Panc1 (cell line): ENCODE measurements around the gene CFAP100.

Experiments
- POLR2AphosphoS5 ChIP-seq: IDR thresholded peaks from 2 replicates; pipeline ENCODE4 v1.6.1; 2012; ENCODE audit warnings: mild to moderate bottlenecking, low read depth, low read length, moderate library complexity
- SIN3A ChIP-seq: IDR thresholded peaks from 2 replicates; pipeline ENCODE4 v1.6.1; 2012; ENCODE audit warnings: low read depth, mild to moderate bottlenecking, low read length, moderate library complexity, borderline replicate concordance; ENCODE audit not compliant: insufficient read depth
- TCF7L2 ChIP-seq: IDR thresholded peaks from 2 replicates; pipeline ENCODE4 v1.6.1; 2011; ENCODE audit warnings: mild to moderate bottlenecking, low read depth, low read length, inconsistent platforms
- TF ChIP-seq, protein P1 (sequence below), 2 experiments: IDR thresholded peaks; 2 replicates each; pipeline ENCODE4 v1.6.1; 2011 to 2012; ENCODE audit warnings: low read depth in 2 of 2, control low read depth in 1 of 2, low read length in 1 of 2, mild to moderate bottlenecking in 1 of 2, moderate library complexity in 1 of 2; ENCODE audit not compliant: insufficient read depth in 1 of 2
- TF ChIP-seq, protein P2 (sequence below): fragments of 450-650 bp; IDR thresholded peaks from 2 replicates; pipeline ENCODE4 v1.5.1; 2017; ENCODE audit warnings: mild to moderate bottlenecking

- TF ChIP-seq, protein P1, sequence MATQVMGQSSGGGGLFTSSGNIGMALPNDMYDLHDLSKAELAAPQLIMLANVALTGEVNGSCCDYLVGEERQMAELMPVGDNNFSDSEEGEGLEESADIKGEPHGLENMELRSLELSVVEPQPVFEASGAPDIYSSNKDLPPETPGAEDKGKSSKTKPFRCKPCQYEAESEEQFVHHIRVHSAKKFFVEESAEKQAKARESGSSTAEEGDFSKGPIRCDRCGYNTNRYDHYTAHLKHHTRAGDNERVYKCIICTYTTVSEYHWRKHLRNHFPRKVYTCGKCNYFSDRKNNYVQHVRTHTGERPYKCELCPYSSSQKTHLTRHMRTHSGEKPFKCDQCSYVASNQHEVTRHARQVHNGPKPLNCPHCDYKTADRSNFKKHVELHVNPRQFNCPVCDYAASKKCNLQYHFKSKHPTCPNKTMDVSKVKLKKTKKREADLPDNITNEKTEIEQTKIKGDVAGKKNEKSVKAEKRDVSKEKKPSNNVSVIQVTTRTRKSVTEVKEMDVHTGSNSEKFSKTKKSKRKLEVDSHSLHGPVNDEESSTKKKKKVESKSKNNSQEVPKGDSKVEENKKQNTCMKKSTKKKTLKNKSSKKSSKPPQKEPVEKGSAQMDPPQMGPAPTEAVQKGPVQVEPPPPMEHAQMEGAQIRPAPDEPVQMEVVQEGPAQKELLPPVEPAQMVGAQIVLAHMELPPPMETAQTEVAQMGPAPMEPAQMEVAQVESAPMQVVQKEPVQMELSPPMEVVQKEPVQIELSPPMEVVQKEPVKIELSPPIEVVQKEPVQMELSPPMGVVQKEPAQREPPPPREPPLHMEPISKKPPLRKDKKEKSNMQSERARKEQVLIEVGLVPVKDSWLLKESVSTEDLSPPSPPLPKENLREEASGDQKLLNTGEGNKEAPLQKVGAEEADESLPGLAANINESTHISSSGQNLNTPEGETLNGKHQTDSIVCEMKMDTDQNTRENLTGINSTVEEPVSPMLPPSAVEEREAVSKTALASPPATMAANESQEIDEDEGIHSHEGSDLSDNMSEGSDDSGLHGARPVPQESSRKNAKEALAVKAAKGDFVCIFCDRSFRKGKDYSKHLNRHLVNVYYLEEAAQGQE (IDR thresholded peaks at IDR 0.05; ENCODE audit: insufficient read depth in 1 of 2, low read depth in 2 of 2, low read length in 1 of 2): no peak
- TF ChIP-seq, protein P2, sequence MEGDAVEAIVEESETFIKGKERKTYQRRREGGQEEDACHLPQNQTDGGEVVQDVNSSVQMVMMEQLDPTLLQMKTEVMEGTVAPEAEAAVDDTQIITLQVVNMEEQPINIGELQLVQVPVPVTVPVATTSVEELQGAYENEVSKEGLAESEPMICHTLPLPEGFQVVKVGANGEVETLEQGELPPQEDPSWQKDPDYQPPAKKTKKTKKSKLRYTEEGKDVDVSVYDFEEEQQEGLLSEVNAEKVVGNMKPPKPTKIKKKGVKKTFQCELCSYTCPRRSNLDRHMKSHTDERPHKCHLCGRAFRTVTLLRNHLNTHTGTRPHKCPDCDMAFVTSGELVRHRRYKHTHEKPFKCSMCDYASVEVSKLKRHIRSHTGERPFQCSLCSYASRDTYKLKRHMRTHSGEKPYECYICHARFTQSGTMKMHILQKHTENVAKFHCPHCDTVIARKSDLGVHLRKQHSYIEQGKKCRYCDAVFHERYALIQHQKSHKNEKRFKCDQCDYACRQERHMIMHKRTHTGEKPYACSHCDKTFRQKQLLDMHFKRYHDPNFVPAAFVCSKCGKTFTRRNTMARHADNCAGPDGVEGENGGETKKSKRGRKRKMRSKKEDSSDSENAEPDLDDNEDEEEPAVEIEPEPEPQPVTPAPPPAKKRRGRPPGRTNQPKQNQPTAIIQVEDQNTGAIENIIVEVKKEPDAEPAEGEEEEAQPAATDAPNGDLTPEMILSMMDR: no peak
- TF ChIP-seq POLR2AphosphoS5 (no peak), TCF7L2 (no peak), SIN3A (no peak)
Measured at GRCh38 chr3:126422571-126423091, 27.9 kb downstream of the CFAP100 start.
